ENCODE measurements around the gene ASB2. TPM values are rescaled to one million over a fixed set of nuclear protein-coding genes. Genes with fewer than 3 reads are reported as not detected.

Gene ASB2
- total RNA-seq, 1 experiment from 2014 or later: 0.35 TPM

GRCh38 chr14:94001016-94001415 lies 24.6 kb upstream of the ASB2 start:
- no CpG with 5 or more reads among the region's 13 CpGs for WGBS (ENCODE audit: extremely low coverage, insufficient read length, low lambda C conversion rate)
- Histone ChIP-seq H3K4me2 (ENCODE audit: insufficient read depth, insufficient read length, low read length) (no peak overlapping the region), H3K9ac (ENCODE audit: extremely low read depth, insufficient read length, low read length) (no peak overlapping the region), H4K8ac (replicated peaks; ENCODE audit: insufficient read length, low read depth, low read length) (no peak overlapping the region), H3K14ac (ENCODE audit: insufficient read depth, low read length) (no peak overlapping the region; the same call in 1 of the 2 replicates), H3K4ac (ENCODE audit: low read depth, low read length) (no peak overlapping the region), H3K27ac (ENCODE audit: insufficient read length, low read depth, low read length) (no peak overlapping the region), H2BK12ac (ENCODE audit: insufficient read length, low read depth, low read length) (no peak overlapping the region), H3K23ac (ENCODE audit: insufficient read length, low read depth, low read length) (no peak overlapping the region), H3K23me2 (ENCODE audit: insufficient read length, low read depth, low read length, poor library complexity, severe bottlenecking) (no peaks in the 10 kb centered on the region), H3T11ph (ENCODE audit: low read length) (no peak overlapping the region), H3K79me1 (ENCODE audit: insufficient read depth, low read depth, low read length, poor library complexity, severe bottlenecking) (no peaks in the 10 kb centered on the region), H4K5ac (ENCODE audit: insufficient read length, low read depth, low read length) (no peak overlapping the region), H3K9me3 (ENCODE audit: control insufficient read depth, low read depth, low read length) (no peaks in the 10 kb centered on the region), H2BK5ac (ENCODE audit: insufficient read length, low read length) (no peak overlapping the region), H2BK120ac (ENCODE audit: low read depth, low read length, poor library complexity, severe bottlenecking) (no peak overlapping the region), H2BK15ac (ENCODE audit: low read depth, low read length) (no peak overlapping the region), H3K27me3 (ENCODE audit: insufficient read depth, low read length) (no peaks in the 10 kb centered on the region), H2BK20ac (ENCODE audit: low read depth, low read length, poor library complexity, severe bottlenecking) (no peak overlapping the region), H3K18ac (ENCODE audit: insufficient read length, low read depth, low read length) (no peak overlapping the region), H3K4me1 (ENCODE audit: insufficient read depth, low read length) (no peaks in the 10 kb centered on the region), H2AFZ (ENCODE audit: low read length) (no peak overlapping the region), H3K56ac (ENCODE audit: insufficient read length, low read depth, low read length) (no peak overlapping the region), H3K79me2 (ENCODE audit: insufficient read depth, low read length) (no peaks in the 10 kb centered on the region), H2AK5ac (ENCODE audit: insufficient read length, low read length) (no peak overlapping the region), H4K91ac (ENCODE audit: insufficient read length, low read depth, low read length) (no peak overlapping the region), H4K20me1 (ENCODE audit: control insufficient read depth, insufficient read depth, insufficient read length) (no peaks in the 10 kb centered on the region)
- TF ChIP-seq CTCF (conservative IDR thresholded peaks at IDR 0.05): no peak
- DNase-seq: no peak
- Mint-ChIP-seq H3K4me3 (no peak overlapping the region), H3K36me3 (ENCODE audit: insufficient read depth in 1 of 3, low read depth in 3 of 3) (no peaks in the 10 kb centered on the region), H3K4me1 (peaks cover 4 to 25% of the 10 kb centered on the region in 2 experiments), H3K9me3 (no peaks in the 10 kb centered on the region), H3K27ac (no peak overlapping the region), H3K27me3 (ENCODE audit: low read depth) (peaks cover 5% of the 10 kb centered on the region)
